Liver (tissue), 9 donors: ENCODE data around the gene HAO1. TPM values are rescaled to one million over a fixed set of nuclear protein-coding genes. Genes with fewer than 3 reads are reported as not detected.

Source experiments
- DNase-seq: peaks from one replicate; pipeline ENCODE4 v3.0.0-alpha.2; 2017; ENCODE audit warnings: low spot score
- H3K27ac ChIP-seq, 2 donors: one replicate each; pipeline ENCODE4 v1.7.0; 2013; ENCODE audit warnings: inconsistent platforms in 2 of 2, low read length in 2 of 2, control low read depth in 1 of 2, low read depth in 1 of 2, mild to moderate bottlenecking in 1 of 2
- H3K27me3 ChIP-seq, 4 donors: one replicate each; pipeline versions ENCODE4 v1.6.1 to v1.7.0; 2013; ENCODE audit warnings: low read length in 3 of 4, inconsistent platforms in 1 of 4, mild to moderate bottlenecking in 1 of 4, moderate library complexity in 1 of 4; ENCODE audit not compliant: control insufficient read depth in 4 of 4, insufficient read depth in 4 of 4
- H3K36me3 ChIP-seq, 4 donors: one replicate each; pipeline versions ENCODE4 v1.6.1 to v1.7.0; 2013; ENCODE audit warnings: low read length in 3 of 4, mild to moderate bottlenecking in 3 of 4, low read depth in 1 of 4, moderate library complexity in 1 of 4; ENCODE audit not compliant: control insufficient read depth in 4 of 4, insufficient read depth in 3 of 4
- H3K4me1 ChIP-seq, 4 donors: one replicate each; pipeline versions ENCODE4 v1.6.1 to v1.7.0; 2013; ENCODE audit warnings: low read length in 3 of 4, mild to moderate bottlenecking in 3 of 4, moderate library complexity in 1 of 4; ENCODE audit not compliant: control insufficient read depth in 4 of 4, insufficient read depth in 4 of 4
- H3K4me3 ChIP-seq, 3 donors: one replicate each; pipeline versions ENCODE4 v1.6.1 to v1.7.0; 2013; ENCODE audit warnings: low read length in 3 of 3, control low read depth in 1 of 3, low read depth in 1 of 3, mild to moderate bottlenecking in 1 of 3
- H3K9ac ChIP-seq, 2 donors: one replicate each; pipeline ENCODE4 v1.7.0; 2013; ENCODE audit warnings: low read length in 2 of 2, mild to moderate bottlenecking in 2 of 2, moderate library complexity in 2 of 2, control low read depth in 1 of 2, low read depth in 1 of 2
- H3K9me3 ChIP-seq, 4 donors: one replicate each; pipeline versions ENCODE4 v1.6.1 to v1.7.0; 2013; ENCODE audit warnings: low read length in 3 of 4; ENCODE audit not compliant: control insufficient read depth in 4 of 4
- EGR1 ChIP-seq, 2 donors: IDR thresholded peaks; 2 replicates each; pipeline ENCODE4 v1.6.1; 2016 to 2018; ENCODE audit warnings: antibody characterized with exemption in 2 of 2, low read depth in 2 of 2
- FOXA1 ChIP-seq: IDR thresholded peaks from 2 replicates; pipeline ENCODE4 v1.6.1; 2016; ENCODE audit warnings: antibody characterized with exemption
- FOXA2 ChIP-seq: IDR thresholded peaks from 2 replicates; pipeline ENCODE4 v1.6.1; 2016; ENCODE audit warnings: antibody characterized with exemption
- GABPA ChIP-seq, 2 donors: IDR thresholded peaks in 1 of 2; conservative IDR thresholded peaks in 1 of 2; 2 replicates each; pipeline ENCODE4 v1.6.1; 2016; ENCODE audit warnings: antibody characterized with exemption in 2 of 2, mild to moderate bottlenecking in 1 of 2, moderate library complexity in 1 of 2
- HNF4A ChIP-seq, 2 donors: conservative IDR thresholded peaks; 2 replicates each; pipeline ENCODE4 v1.6.1; 2016; ENCODE audit warnings: antibody characterized with exemption in 2 of 2, mild to moderate bottlenecking in 2 of 2
- HNF4G ChIP-seq: IDR thresholded peaks from 2 replicates; pipeline ENCODE4 v1.6.1; 2016; ENCODE audit warnings: antibody characterized with exemption
- JUND ChIP-seq, 2 donors: IDR thresholded peaks; 2 replicates each; pipeline ENCODE4 v1.6.1; 2016; ENCODE audit warnings: antibody characterized with exemption in 2 of 2
- NR2F2 ChIP-seq: IDR thresholded peaks from 2 replicates; pipeline ENCODE4 v1.6.1; 2016; ENCODE audit warnings: antibody characterized with exemption
- RAD21 ChIP-seq, 2 donors: IDR thresholded peaks; 2 replicates each; pipeline ENCODE4 v1.6.1; 2016; ENCODE audit warnings: antibody characterized with exemption in 2 of 2, mild to moderate bottlenecking in 2 of 2
- REST ChIP-seq: IDR thresholded peaks from 2 replicates; pipeline ENCODE4 v1.6.1; 2016; ENCODE audit warnings: antibody characterized with exemption, mild to moderate bottlenecking
- RXRA ChIP-seq, 2 donors: IDR thresholded peaks; 2 replicates each; pipeline ENCODE4 v1.6.1; 2017 to 2018; ENCODE audit warnings: antibody characterized with exemption in 2 of 2, mild to moderate bottlenecking in 1 of 2
- SP1 ChIP-seq: IDR thresholded peaks from 2 replicates; pipeline ENCODE4 v1.6.1; 2018; ENCODE audit warnings: antibody characterized with exemption, mild to moderate bottlenecking
- TAF1 ChIP-seq: conservative IDR thresholded peaks from 2 replicates; pipeline ENCODE4 v1.6.1; 2016; ENCODE audit warnings: antibody characterized with exemption, mild to moderate bottlenecking
- YY1 ChIP-seq: IDR thresholded peaks from 2 replicates; pipeline ENCODE4 v1.6.1; 2016; ENCODE audit warnings: antibody characterized with exemption, mild to moderate bottlenecking
- WGBS: extraction: QIAGEN DNeasy Blood & Tissue Kit; methylation state at CpG from one replicate; pipeline ENCODE4 v1.1.7; 2013; 5-methylcytosine and 5-hydroxymethylcytosine counted together
- polyA plus RNA-seq, 2 donors: library from polyadenylated mRNA; stranded (reverse) in 1 of 2; unstranded in 1 of 2; fragments of 200-250 nt in 1 of 2; fragments of >200 nt in 1 of 2; fragmentation: Nextera tagmentation in 1 of 2; extraction: Ambion mirVana in 1 of 2; gene quantifications; one replicate each; pipeline versions ENCODE4 v1.2.1 to v1.2.3, GENCODE V29; 2013 to 2015
- total RNA-seq, 2 donors: library from RNA; depleted of rRNA; stranded (reverse); fragments of >200 nt; gene quantifications; one replicate each; pipeline ENCODE4 v1.2.3, GENCODE V29; 2014
- TF ChIP-seq, protein P1 (sequence below): IDR thresholded peaks from 2 replicates; pipeline ENCODE4 v1.6.1; 2016; ENCODE audit warnings: antibody characterized with exemption
- TF ChIP-seq, protein P2 (sequence below): IDR thresholded peaks from 2 replicates; pipeline ENCODE4 v1.6.1; 2016; ENCODE audit warnings: antibody characterized with exemption
- TF ChIP-seq, protein P3 (sequence below): IDR thresholded peaks from 2 replicates; pipeline ENCODE4 v1.6.1; 2016; ENCODE audit warnings: antibody characterized with exemption
- TF ChIP-seq, protein P4 (sequence below): fragments of 150-350 bp; IDR thresholded peaks from 2 replicates; pipeline ENCODE4 v1.5.1; 2017; ENCODE audit warnings: improper control_type of control experiment, low read depth, low read length; ENCODE audit not compliant: missing input control
- donor health status: healthy.
- donor health status: healthy.
- donor health status: healthy.
- donor health status: healthy.
- donor health status: healthy.

HAO1 gene
- total and polyA plus RNA-seq, 4 donors, result 17.8 to 164 (median 161) TPM

GRCh38 chr20:7943891-7944290, 3.6 kb upstream of the HAO1 start:
- Histone ChIP-seq H3K9ac (no peak overlapping the region), H3K27ac (no peak overlapping the region), H3K4me1 (peaks cover 0 to 7% (median 1%) of the 10 kb centered on the region in 4 donors), H3K27me3 (no peaks in the 10 kb centered on the region), H3K9me3 (peaks cover 0 to 1% (median 0%) of the 10 kb centered on the region in 4 donors), H3K4me3 (no peak overlapping the region), H3K36me3 (no peaks in the 10 kb centered on the region)
- DNase-seq, result no peak
- WGBS, result 37% methylated on average over 2 of the region's 2 CpGs
- TF ChIP-seq SP1 (no peak), NR2F2 (no peak), FOXA2 (no peak), EGR1 (IDR thresholded peaks at IDR 0.05; ENCODE audit: low read depth in 2 of 2) (no peak), JUND (IDR thresholded peaks at IDR 0.05) (no peak), HNF4G (no peak), YY1 (no peak), FOXA1 (no peak), HNF4A (conservative IDR thresholded peaks at IDR 0.05) (no peak)
- TF ChIP-seq, protein P1, sequence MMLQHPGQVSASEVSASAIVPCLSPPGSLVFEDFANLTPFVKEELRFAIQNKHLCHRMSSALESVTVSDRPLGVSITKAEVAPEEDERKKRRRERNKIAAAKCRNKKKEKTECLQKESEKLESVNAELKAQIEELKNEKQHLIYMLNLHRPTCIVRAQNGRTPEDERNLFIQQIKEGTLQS, result no peak
- TF ChIP-seq, protein P2, sequence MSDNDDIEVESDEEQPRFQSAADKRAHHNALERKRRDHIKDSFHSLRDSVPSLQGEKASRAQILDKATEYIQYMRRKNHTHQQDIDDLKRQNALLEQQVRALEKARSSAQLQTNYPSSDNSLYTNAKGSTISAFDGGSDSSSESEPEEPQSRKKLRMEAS, result no peak
- TF ChIP-seq, protein P3, sequence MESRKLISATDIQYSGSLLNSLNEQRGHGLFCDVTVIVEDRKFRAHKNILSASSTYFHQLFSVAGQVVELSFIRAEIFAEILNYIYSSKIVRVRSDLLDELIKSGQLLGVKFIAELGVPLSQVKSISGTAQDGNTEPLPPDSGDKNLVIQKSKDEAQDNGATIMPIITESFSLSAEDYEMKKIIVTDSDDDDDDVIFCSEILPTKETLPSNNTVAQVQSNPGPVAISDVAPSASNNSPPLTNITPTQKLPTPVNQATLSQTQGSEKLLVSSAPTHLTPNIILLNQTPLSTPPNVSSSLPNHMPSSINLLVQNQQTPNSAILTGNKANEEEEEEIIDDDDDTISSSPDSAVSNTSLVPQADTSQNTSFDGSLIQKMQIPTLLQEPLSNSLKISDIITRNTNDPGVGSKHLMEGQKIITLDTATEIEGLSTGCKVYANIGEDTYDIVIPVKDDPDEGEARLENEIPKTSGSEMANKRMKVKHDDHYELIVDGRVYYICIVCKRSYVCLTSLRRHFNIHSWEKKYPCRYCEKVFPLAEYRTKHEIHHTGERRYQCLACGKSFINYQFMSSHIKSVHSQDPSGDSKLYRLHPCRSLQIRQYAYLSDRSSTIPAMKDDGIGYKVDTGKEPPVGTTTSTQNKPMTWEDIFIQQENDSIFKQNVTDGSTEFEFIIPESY, result no peak

DNA sequence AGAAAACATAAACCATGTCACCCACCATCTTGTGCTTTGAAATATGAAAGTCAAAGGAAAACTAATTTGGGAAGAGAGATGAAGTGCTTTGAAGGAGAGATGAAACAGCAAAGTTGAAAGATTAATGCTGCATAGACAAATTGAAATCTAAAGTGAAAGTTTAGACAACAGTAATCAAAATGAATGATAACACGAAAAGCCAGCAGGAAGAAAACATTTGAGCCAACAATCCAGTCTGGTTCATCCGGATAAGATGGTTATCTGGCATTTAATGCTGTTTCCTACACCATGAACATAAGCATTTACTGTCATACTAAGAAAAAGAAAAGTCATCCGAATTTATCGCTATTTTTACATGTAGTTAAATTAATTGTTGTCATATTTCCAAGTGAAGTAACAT, 595 bp downstream of the HAO1 start:
- WGBS, result 24% methylated on average over 4 of the region's 4 CpGs

More for the DNA sequence above, 595 bp downstream of the HAO1 start:
- peak overlapping the region; percentile 92 to 99 for H3K9ac ChIP-seq
- H3K27ac ChIP-seq, result peak overlapping the region; percentile 91 to 97
- H3K36me3 ChIP-seq, result no peaks in the 10 kb centered on the region
- H3K9me3 ChIP-seq, result peaks cover 0 to 1% (median 0%) of the 10 kb centered on the region in 4 donors
- TF ChIP-seq RAD21 (IDR thresholded peaks at IDR 0.05) (no peak), FOXA2 (no peak), RXRA (IDR thresholded peaks at IDR 0.05) (no peak), GABPA (IDR thresholded peaks at IDR 0.05 in 1 of 2, conservative IDR thresholded peaks at IDR 0.05 in 1 of 2) (no peak), NR2F2 (no peak), SP1 (no peak), REST (no peak), HNF4G (no peak), HNF4A (conservative IDR thresholded peaks at IDR 0.05) (no peak), TAF1 (no peak), FOXA1 (no peak), JUND (IDR thresholded peaks at IDR 0.05) (no peak)
- TF ChIP-seq, protein P1, result no peak
- TF ChIP-seq, protein P4, sequence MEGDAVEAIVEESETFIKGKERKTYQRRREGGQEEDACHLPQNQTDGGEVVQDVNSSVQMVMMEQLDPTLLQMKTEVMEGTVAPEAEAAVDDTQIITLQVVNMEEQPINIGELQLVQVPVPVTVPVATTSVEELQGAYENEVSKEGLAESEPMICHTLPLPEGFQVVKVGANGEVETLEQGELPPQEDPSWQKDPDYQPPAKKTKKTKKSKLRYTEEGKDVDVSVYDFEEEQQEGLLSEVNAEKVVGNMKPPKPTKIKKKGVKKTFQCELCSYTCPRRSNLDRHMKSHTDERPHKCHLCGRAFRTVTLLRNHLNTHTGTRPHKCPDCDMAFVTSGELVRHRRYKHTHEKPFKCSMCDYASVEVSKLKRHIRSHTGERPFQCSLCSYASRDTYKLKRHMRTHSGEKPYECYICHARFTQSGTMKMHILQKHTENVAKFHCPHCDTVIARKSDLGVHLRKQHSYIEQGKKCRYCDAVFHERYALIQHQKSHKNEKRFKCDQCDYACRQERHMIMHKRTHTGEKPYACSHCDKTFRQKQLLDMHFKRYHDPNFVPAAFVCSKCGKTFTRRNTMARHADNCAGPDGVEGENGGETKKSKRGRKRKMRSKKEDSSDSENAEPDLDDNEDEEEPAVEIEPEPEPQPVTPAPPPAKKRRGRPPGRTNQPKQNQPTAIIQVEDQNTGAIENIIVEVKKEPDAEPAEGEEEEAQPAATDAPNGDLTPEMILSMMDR, result no peak
- H3K4me3 ChIP-seq, result peak overlapping the region; percentile 72 to 79 (median 78)
- no peak for DNase-seq
- H3K4me1 ChIP-seq, result peaks cover 0 to 20% (median 9%) of the 10 kb centered on the region in 4 donors
- H3K27me3 ChIP-seq, result no peaks in the 10 kb centered on the region
